Spleen (tissue), 11 donors: ENCODE results near the gene TMC8. TPM values are rescaled to one million over a fixed set of nuclear protein-coding genes. Genes with fewer than 3 reads are reported as not detected.

Experiments used
- DNase-seq: peaks from one replicate; pipeline ENCODE4 v3.0.0-alpha.2; 2020
- H3K27ac ChIP-seq, 8 donors: fragments of 200-600 bp; sonication (generic) in 7 of 8; 1 replicate in 4 of 8; 2 replicates in 4 of 8; pipeline versions ENCODE4 v1.5.0 to v1.8.0; 2016 to 2021; ENCODE audit warnings: inconsistent platforms in 4 of 8, mild to moderate bottlenecking in 4 of 8, moderate library complexity in 1 of 8
- H3K27me3 ChIP-seq, 7 donors: fragments of 200-600 bp; sonication (generic) in 6 of 7; replicated peaks in 1 of 7; 1 replicate in 4 of 7; 2 replicates in 3 of 7; pipeline versions ENCODE4 v1.5.0 to v1.8.0; 2016 to 2021; ENCODE audit warnings: inconsistent platforms in 3 of 7, mild to moderate bottlenecking in 1 of 7
- H3K36me3 ChIP-seq, 6 donors: fragments of 200-600 bp; sonication (generic) in 5 of 6; 1 replicate in 4 of 6; 2 replicates in 2 of 6; pipeline versions ENCODE4 v1.5.0 to v1.8.0; 2016 to 2021; ENCODE audit warnings: inconsistent platforms in 2 of 6
- H3K4me1 ChIP-seq, 6 donors: fragments of 200-600 bp; sonication (generic) in 5 of 6; 1 replicate in 3 of 6; 2 replicates in 3 of 6; pipeline versions ENCODE4 v1.5.0 to v1.8.0; 2016 to 2021; ENCODE audit warnings: inconsistent platforms in 3 of 6
- H3K4me3 ChIP-seq, 8 donors: fragments of 200-600 bp; sonication (generic) in 7 of 8; 1 replicate in 4 of 8; 2 replicates in 4 of 8; pipeline versions ENCODE4 v1.5.0 to v1.8.0; 2016 to 2021; ENCODE audit warnings: inconsistent platforms in 4 of 8, mild to moderate bottlenecking in 4 of 8, moderate library complexity in 2 of 8
- H3K9me3 ChIP-seq, 8 donors: fragments of 200-600 bp; sonication (generic) in 7 of 8; 1 replicate in 4 of 8; 2 replicates in 4 of 8; pipeline versions ENCODE4 v1.5.0 to v1.8.0; 2016 to 2021; ENCODE audit warnings: inconsistent platforms in 4 of 8
- POLR2A ChIP-seq, 3 donors: fragments of 450-650 bp; IDR thresholded peaks; one replicate each; pipeline ENCODE4 v1.5.1; 2017; ENCODE audit warnings: antibody characterized with exemption in 3 of 3, mild to moderate bottlenecking in 1 of 3
- POLR2AphosphoS5 ChIP-seq, 3 donors: sonication (generic); formaldehyde crosslinking; IDR thresholded peaks; one replicate each; pipeline ENCODE4 v1.5.1; 2017; ENCODE audit warnings: antibody characterized with exemption in 3 of 3
- WGBS, 5 donors: extraction: QIAGEN DNeasy Blood & Tissue Kit in 3 of 5; methylation state at CpG; one replicate each; pipeline versions ENCODE4 v1.1.5 to v1.1.7; 2013 to 2018; 5-methylcytosine and 5-hydroxymethylcytosine counted together
- intact Hi-C: fragments of 100-400 bp; cut with DNase I; formaldehyde crosslinking; loops from one replicate; pipeline ENCODE4 v1.15.0; 2023; ENCODE audit warnings: low total_unique reads
- polyA plus RNA-seq, 3 donors: library from polyadenylated mRNA; stranded (reverse); fragments of 200-250 nt; gene quantifications; one replicate each; pipeline ENCODE4 v1.2.1, GENCODE V29; 2013
- total RNA-seq, 7 donors: library from RNA; depleted of rRNA in 3 of 7; stranded (reverse); fragments of >200 nt in 3 of 7; fragmentation: NEBNext Ultra II Directional in 4 of 7; extraction: Animal tissue kit (Norgen Biotek cat#: 25700) in 4 of 7; gene quantifications; one replicate each; pipeline versions ENCODE4 v1.1.0 to v1.2.1, GENCODE V29; 2016 to 2021
- TF ChIP-seq, protein P1 (sequence below), 11 experiments: fragments of 200-600 bp in 7 of 11; fragments of 450-650 bp in 4 of 11; sonication (generic) in 4 of 11; IDR thresholded peaks in 8 of 11; conservative IDR thresholded peaks in 3 of 11; 1 replicate in 7 of 11; 2 replicates in 4 of 11; pipeline versions ENCODE4 v1.4.0 to v1.8.0; 2016 to 2021; ENCODE audit warnings: antibody characterized with exemption in 11 of 11, inconsistent platforms in 4 of 11, mild to moderate bottlenecking in 1 of 11
- donor health status: healthy with polysubstance abuse.
- donor health status: DM: no; HTN: no; CAD: no; lungs with moderate emphysema.
- donor health status: DM: no; HTN: no; CAD: no.
- donor health status: Bipolar disorder and iron deficiency.
- donor health status: healthy.
- donor health status: DM: no; HTN: no; CAD: no.
- donor health status: DM: yes; HTN: yes; CAD: no.

The TMC8 gene
- total and polyA plus RNA-seq, 10 donors: 103 to 222 (median 191) TPM

DNA sequence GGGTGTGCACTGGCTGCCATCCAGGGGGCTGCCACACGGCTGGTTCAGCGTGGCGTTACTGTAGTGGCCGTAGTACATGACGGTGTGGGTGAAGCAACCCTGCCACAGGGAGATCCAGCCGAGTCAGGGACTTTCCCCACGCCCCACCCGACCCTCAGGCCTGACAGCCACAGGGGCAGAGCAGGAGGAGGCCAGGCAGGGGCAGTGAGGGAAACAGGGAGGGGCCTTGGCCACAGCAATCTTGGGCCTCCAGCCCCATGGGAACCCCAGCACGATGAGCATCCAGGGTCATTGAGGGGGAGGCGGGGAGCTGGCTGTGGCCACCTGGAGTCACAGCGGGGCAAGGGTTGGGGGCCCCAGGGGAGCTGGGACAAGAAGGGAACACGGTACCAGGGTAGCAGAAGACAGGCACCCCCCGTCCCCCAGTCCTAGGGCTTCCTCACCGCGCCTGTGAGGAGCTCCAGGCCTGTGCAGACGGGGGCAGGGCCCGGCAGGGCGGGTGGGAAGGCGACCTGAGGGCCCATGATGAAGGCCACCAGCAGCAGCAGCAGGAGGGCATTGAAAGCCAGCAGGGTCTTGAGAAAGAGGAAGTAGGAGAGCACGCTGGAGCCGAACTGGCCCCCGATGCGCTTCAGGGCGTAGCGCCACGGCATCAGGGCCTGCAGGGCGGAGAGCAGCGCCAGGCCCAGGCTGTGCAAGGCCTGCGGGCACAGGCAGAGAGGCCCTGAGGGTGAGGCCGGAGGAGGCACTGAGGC lies 6.3 kb upstream of the TMC8 start:
- 32 to 62% (median 40%) methylated on average over 25 to 30 of the region's 30 CpGs for WGBS, 5 donors
- peaks cover 0 to 75% (median 63%) of the 10 kb centered on the region in 6 donors for H3K36me3 ChIP-seq
- H3K4me3 ChIP-seq: peak overlapping the region in 6 of 8 donors; percentile 23 to 98 (median 94)
- H3K4me1 ChIP-seq: peaks cover 62 to 100% (median 88%) of the 10 kb centered on the region in 6 donors
- H3K27me3 ChIP-seq: no peaks in the 10 kb centered on the region
- intact Hi-C loops: no loop called here
- TF ChIP-seq POLR2A (IDR thresholded peaks at IDR 0.05) (no peak), POLR2AphosphoS5 (IDR thresholded peaks at IDR 0.05) (peak; percentile 74 to 84 (median 76))
- H3K9me3 ChIP-seq: no peaks in the 10 kb centered on the region
- peak overlapping the region; percentile 87 to 97 (median 94) for H3K27ac ChIP-seq
- DNase-seq: peak; percentile 94

DNA sequence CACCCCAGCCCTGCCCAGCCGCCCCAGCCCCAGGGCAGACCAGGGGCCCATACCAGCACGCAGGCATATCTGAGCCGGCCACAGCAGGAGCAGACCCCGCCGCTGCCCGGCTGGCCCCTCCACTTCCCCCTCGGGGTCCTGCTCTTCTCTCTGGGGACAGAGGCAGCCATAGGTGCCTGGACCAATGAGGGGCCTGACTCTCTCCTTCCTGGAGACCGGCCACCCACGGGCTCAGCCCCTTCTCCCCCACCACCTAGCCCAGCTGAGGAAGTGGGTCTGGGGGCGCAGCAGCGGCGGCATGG lies 5.8 kb upstream of the TMC8 start:
- peaks cover 67 to 100% (median 90%) of the 10 kb centered on the region in 6 donors for H3K4me1 ChIP-seq
- intact Hi-C loops: no loop called here
- H3K4me3 ChIP-seq: peak overlapping the region in 7 of 8 donors; percentile 23 to 98 (median 95)

DNA sequence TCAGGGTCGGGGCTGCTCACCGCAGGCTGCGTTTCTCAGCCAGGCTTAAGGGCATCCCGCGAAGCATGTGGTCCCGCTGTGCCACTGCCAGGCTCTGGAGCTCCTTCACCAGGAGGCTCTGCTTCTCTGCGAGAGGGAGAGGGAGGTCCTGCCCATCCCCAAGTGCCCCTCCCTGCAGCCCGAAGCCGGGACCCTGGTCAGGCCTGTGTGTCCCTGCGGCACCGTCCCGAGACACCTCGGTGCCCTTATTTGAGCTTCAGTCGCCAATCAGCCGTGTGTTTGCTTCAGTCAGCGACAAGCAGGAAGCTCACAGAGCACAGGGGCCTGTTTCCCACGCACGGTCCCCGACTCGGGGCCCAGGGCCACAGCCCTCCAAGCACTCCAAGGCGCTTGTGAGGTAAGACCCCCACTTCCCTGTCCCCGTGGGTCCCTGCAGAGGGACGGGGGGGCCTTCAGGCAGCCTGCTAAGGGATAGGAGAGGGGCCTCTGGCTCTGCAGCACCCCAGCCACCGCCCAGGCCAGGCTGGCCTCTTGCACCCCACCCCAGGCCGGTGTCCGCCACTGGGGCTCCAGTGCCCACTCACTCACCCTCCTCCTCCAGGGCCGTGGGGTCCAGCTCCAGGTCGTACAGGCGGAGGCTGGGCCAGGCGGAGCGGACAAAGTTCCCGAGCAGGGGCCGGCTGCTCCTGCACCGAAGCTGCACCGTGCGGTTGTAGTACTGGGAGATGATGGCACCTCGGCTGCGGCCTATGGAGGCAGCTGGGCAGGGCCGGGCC lies 5.2 kb upstream of the TMC8 start:
- H3K4me1 ChIP-seq: peaks cover 73 to 100% (median 93%) of the 10 kb centered on the region in 6 donors
- peak overlapping the region; percentile 4 to 98 (median 94) for H3K4me3 ChIP-seq
- TF ChIP-seq, protein P1, sequence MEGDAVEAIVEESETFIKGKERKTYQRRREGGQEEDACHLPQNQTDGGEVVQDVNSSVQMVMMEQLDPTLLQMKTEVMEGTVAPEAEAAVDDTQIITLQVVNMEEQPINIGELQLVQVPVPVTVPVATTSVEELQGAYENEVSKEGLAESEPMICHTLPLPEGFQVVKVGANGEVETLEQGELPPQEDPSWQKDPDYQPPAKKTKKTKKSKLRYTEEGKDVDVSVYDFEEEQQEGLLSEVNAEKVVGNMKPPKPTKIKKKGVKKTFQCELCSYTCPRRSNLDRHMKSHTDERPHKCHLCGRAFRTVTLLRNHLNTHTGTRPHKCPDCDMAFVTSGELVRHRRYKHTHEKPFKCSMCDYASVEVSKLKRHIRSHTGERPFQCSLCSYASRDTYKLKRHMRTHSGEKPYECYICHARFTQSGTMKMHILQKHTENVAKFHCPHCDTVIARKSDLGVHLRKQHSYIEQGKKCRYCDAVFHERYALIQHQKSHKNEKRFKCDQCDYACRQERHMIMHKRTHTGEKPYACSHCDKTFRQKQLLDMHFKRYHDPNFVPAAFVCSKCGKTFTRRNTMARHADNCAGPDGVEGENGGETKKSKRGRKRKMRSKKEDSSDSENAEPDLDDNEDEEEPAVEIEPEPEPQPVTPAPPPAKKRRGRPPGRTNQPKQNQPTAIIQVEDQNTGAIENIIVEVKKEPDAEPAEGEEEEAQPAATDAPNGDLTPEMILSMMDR (IDR thresholded peaks at IDR 0.05 in 8 of 11, conservative IDR thresholded peaks at IDR 0.05 in 3 of 11): no peak
- TF ChIP-seq POLR2AphosphoS5 (IDR thresholded peaks at IDR 0.05): peak; percentile 23 to 60 (median 33)
- TF ChIP-seq POLR2A (IDR thresholded peaks at IDR 0.05): no peak
- H3K27ac ChIP-seq: peak overlapping the region; percentile 87 to 97 (median 94)
- intact Hi-C loops: no loop called here
- H3K36me3 ChIP-seq: peaks cover 0 to 64% (median 54%) of the 10 kb centered on the region in 6 donors
- H3K9me3 ChIP-seq: no peaks in the 10 kb centered on the region
- DNase-seq: peak; percentile 87
- WGBS, 5 donors: 37 to 68% (median 57%) methylated on average over 7 to 39 of the region's 39 CpGs
- H3K27me3 ChIP-seq: no peaks in the 10 kb centered on the region

More for the DNA sequence above, 5.8 kb upstream of the TMC8 start:
- Histone ChIP-seq H3K9me3 (no peaks in the 10 kb centered on the region), H3K27ac (peak overlapping the region; percentile 87 to 97 (median 94)), H3K27me3 (no peaks in the 10 kb centered on the region), H3K36me3 (peaks cover 0 to 70% (median 59%) of the 10 kb centered on the region in 6 donors)
- TF ChIP-seq, protein P1 (IDR thresholded peaks at IDR 0.05 in 8 of 11, conservative IDR thresholded peaks at IDR 0.05 in 3 of 11): no peak
- TF ChIP-seq POLR2A (IDR thresholded peaks at IDR 0.05) (no peak), POLR2AphosphoS5 (IDR thresholded peaks at IDR 0.05) (no peak)
- WGBS, 5 donors: 31 to 51% (median 38%) methylated on average over 9 to 12 of the region's 12 CpGs; no CpG with 5 or more reads in 1 of the 5 donors
- no peak for DNase-seq

DNA sequence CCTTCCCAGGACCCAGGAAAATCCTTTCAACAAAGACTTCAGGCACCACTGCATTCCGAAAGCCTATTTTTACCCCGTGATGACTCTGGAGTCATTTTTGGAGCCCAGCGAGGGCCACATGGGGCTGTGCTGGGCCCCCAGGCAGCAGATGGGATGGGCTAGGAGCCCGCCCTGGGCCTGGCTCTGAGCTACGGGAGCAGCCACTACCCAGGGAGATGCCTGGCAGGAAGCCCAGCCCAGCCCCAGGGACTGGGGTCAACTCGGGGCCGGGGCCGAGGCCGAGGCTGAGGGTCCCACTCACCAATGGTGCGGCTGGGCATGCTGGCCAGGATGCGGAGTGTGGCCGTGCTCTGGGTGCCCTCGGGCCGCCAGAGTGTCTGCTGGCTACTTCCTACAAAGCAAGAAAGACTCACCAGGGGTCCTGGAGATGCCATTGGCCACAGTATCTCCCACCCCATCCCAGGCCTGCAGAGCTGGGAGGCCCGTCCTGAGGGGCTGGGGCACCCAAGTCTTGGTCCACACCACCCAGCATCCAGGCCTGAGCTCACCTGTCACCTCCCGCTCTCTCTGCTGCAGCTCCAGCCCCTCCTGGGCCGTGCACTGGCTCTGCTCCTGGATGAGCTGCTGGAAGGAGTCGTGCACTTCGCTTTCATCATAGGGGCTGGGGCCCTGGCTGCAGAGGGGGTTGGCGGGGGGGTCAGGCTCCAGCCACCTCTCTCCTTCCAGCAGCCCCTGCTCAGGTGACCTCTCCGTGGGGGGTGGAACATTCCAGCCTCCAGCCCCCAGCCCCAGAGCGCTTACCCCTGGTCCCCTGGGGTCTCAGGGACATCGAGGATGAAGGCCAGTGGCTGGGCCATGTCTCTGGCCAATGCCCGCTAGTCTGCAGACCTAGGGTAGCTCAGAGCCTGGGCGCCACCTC lies 4.3 kb upstream of the TMC8 start:
- Histone ChIP-seq H3K4me3 (peak overlapping the region; percentile 70 to 99 (median 96)), H3K27ac (peak overlapping the region; percentile 87 to 97 (median 94)), H3K9me3 (no peaks in the 10 kb centered on the region), H3K27me3 (no peaks in the 10 kb centered on the region), H3K36me3 (peaks cover 0 to 55% (median 46%) of the 10 kb centered on the region in 6 donors), H3K4me1 (peaks cover 72 to 100% (median 93%) of the 10 kb centered on the region in 6 donors)
- intact Hi-C loops: no loop called here
- WGBS, 5 donors: 49 to 70% (median 52%) methylated on average over 8 to 25 of the region's 25 CpGs
- DNase-seq: peak; percentile 85
- peak in 2 of 3 donors; percentile 38 to 62 for TF ChIP-seq POLR2AphosphoS5 (IDR thresholded peaks at IDR 0.05)
- TF ChIP-seq, protein P1 (IDR thresholded peaks at IDR 0.05 in 8 of 11, conservative IDR thresholded peaks at IDR 0.05 in 3 of 11): no peak
